ENCODE results near the gene FAM171A2.
A peak's percentile ranks its signal among the peaks of the same experiment; 100 is the strongest.
"Not testable (repeated sequence)": the region's sequence is repeated elsewhere in the genome, so short reads cannot be mapped to it uniquely, and the experiment has no call there.

Gene FAM171A2

DNA sequence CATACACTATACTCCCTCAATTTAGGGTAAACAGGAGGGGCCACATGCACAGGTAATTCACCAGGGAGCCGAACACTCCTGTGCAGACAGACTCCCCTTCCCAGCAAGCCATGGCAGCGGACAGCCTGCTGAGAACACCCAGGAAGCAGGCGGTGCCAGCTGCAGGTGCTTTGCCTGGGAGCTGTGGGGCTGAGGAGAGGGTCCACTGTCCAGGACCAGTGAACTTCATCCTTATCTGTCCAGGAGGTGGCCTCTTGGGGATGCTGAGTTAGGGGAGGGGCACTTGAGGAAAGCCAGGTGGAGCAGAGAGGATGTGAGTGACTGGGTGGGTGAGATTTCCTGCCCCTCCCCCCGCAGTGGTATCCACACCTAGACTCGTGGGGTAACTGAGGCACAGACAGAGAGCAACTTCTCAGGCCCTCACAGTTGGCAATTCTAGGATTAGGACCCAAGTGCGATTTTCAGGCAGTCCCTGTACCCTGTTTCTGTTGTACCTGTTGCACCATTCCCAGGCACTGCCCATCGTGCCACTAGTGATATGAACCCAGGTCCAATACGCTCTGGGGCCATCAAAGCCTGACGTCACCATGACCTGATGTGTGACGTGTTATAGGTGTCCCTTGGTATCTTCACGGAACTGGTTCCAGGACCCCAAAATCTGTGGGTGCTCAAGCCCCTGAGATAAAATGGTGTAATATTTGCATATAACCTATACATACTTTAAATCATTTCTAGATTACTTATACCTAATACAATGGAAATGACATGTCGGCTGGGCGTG is 17.4 kb downstream of the FAM171A2 start:
- H3K4me3 ChIP-seq (ENCODE audit: low read depth, low read length): peak overlapping the region; percentile 90
- DNase-seq (ENCODE audit: low read depth): no peak
- no peak for TF ChIP-seq POLR2A (IDR thresholded peaks at IDR 0.05; ENCODE audit: extremely low read depth, insufficient read length)
- TF ChIP-seq, protein P1, sequence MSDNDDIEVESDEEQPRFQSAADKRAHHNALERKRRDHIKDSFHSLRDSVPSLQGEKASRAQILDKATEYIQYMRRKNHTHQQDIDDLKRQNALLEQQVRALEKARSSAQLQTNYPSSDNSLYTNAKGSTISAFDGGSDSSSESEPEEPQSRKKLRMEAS (IDR thresholded peaks at IDR 0.05; ENCODE audit: low read depth, low read length): no peak
- TF ChIP-seq, protein P2, sequence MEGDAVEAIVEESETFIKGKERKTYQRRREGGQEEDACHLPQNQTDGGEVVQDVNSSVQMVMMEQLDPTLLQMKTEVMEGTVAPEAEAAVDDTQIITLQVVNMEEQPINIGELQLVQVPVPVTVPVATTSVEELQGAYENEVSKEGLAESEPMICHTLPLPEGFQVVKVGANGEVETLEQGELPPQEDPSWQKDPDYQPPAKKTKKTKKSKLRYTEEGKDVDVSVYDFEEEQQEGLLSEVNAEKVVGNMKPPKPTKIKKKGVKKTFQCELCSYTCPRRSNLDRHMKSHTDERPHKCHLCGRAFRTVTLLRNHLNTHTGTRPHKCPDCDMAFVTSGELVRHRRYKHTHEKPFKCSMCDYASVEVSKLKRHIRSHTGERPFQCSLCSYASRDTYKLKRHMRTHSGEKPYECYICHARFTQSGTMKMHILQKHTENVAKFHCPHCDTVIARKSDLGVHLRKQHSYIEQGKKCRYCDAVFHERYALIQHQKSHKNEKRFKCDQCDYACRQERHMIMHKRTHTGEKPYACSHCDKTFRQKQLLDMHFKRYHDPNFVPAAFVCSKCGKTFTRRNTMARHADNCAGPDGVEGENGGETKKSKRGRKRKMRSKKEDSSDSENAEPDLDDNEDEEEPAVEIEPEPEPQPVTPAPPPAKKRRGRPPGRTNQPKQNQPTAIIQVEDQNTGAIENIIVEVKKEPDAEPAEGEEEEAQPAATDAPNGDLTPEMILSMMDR (IDR thresholded peaks at IDR 0.05; ENCODE audit: low read depth, low read length): no peak
- TF ChIP-seq MYC (IDR thresholded peaks at IDR 0.05; ENCODE audit: low read depth, low read length): no peak

DNA sequence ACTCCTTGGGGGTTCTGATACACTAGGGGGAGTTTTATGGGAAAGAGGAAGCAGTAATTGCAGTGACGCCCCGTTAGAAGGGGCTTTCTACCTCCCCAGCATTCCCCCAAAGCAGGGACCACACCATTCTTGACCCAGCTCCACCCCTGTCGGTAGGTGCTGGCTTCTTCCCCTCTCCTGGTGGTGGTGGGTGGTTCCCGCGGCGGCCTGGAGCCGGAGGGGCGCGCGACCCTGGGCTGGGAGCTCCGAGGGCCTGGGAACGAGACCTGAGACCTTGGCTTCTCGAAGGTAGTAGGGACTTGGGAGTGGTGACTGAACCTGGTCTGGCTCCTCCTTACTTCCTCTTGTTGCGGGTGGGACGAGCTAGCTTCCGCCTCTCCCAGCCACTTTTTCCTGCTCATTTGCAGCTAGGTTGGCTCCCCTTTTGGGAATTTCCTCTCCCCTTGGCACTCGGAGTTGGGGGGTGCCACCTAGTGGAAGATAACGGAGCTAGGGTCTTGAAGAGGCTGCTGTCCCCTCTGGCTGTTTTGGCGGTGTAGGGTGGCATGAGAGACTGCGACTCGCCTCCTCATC is 18.1 kb downstream of the FAM171A2 start:
- TF ChIP-seq, protein P1 (IDR thresholded peaks at IDR 0.05; ENCODE audit: low read depth, low read length): no peak
- TF ChIP-seq, protein P2 (IDR thresholded peaks at IDR 0.05; ENCODE audit: low read depth, low read length): peak; percentile 75
- peak; percentile 78 for DNase-seq (ENCODE audit: low read depth)
- peak overlapping the region; percentile 90 for H3K4me3 ChIP-seq (ENCODE audit: low read depth, low read length)

- peak; percentile 93 for DNase-seq (ENCODE audit: low read depth)
- TF ChIP-seq, protein P1 (IDR thresholded peaks at IDR 0.05; ENCODE audit: low read depth, low read length): peak; percentile 84
- TF ChIP-seq MYC (IDR thresholded peaks at IDR 0.05; ENCODE audit: low read depth, low read length): 0 out of 2 replicates have a peak, but pooled peaks have one; percentile 22
- TF ChIP-seq POLR2A (IDR thresholded peaks at IDR 0.05; ENCODE audit: extremely low read depth, insufficient read length): peak; percentile 62
- TF ChIP-seq, protein P2 (IDR thresholded peaks at IDR 0.05; ENCODE audit: low read depth, low read length): no peak
- peak within 1 kb of the TSS; percentile 90 for H3K4me3 ChIP-seq (ENCODE audit: low read depth, low read length)
Measured at GRCh38 chr17:44344939-44345453, 18.7 kb downstream of the FAM171A2 start, which contains the start of gene GRN. GRN (plus strand) TSS chr17:44345302; CDS start chr17:44349165, 3,863 bp downstream.

GRCh38 chr17:44343510-44344209 is 20.0 kb downstream of the FAM171A2 start:
- TF ChIP-seq, protein P2 (IDR thresholded peaks at IDR 0.05; ENCODE audit: low read depth, low read length): no peak
- TF ChIP-seq, protein P1 (IDR thresholded peaks at IDR 0.05; ENCODE audit: low read depth, low read length): no peak
- no peak for TF ChIP-seq POLR2A (IDR thresholded peaks at IDR 0.05; ENCODE audit: extremely low read depth, insufficient read length)
- no peak for TF ChIP-seq MYC (IDR thresholded peaks at IDR 0.05; ENCODE audit: low read depth, low read length)
- DNase-seq (ENCODE audit: low read depth): no peak
- no peak overlapping the region for H3K4me3 ChIP-seq (ENCODE audit: low read depth, low read length)

DNA sequence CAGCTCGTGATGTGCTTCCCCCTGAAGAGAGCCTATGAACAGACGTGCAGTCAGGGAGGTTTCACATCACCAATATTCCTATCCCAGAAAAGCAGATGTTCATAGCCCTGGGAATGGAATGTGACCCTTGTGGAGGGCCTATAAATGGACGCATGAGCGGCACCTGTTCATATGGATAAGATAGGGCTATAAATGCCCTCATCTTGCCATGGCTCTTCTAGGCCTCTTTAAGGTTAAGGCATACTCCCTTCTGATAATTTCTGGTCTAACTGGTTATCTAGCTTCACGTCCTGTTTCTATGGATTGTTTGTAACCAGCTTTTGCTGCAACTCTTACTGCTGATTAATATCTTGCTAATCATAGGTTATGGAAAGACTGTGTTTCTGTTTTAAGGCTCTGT is 23.1 kb downstream of the FAM171A2 start:
- not testable (repeated sequence) for H3K4me3 ChIP-seq (ENCODE audit: low read depth, low read length); DNase-seq (ENCODE audit: low read depth)

GRCh38 chr17:44338702-44339101 is 25.0 kb downstream of the FAM171A2 start:
- no peak for DNase-seq (ENCODE audit: low read depth)
- TF ChIP-seq MYC (IDR thresholded peaks at IDR 0.05; ENCODE audit: low read depth, low read length) (no peak), POLR2A (IDR thresholded peaks at IDR 0.05; ENCODE audit: extremely low read depth, insufficient read length) (no peak)
- TF ChIP-seq, protein P1 (IDR thresholded peaks at IDR 0.05; ENCODE audit: low read depth, low read length): no peak
- TF ChIP-seq, protein P2 (IDR thresholded peaks at IDR 0.05; ENCODE audit: low read depth, low read length): no peak
- no peak overlapping the region for H3K4me3 ChIP-seq (ENCODE audit: low read depth, low read length)

Measured in NB4 (cell line).